ENCODE measurements around the gene SOS2. TPM values are rescaled to one million over a fixed set of nuclear protein-coding genes. Genes with fewer than 3 reads are reported as not detected.
"Not testable (repeated sequence)": the region's sequence is repeated elsewhere in the genome, so short reads cannot be mapped to it uniquely, and the experiment has no call there.

Gene SOS2
- total and polyA plus RNA-seq, 9 donors: 25.5 to 35.2 (median 31.2) TPM

- DNase-seq: no peak
- Histone ChIP-seq H3K4me1 (ENCODE audit: control insufficient read depth, insufficient read depth, low read length) (no peaks in the 10 kb centered on the region), H3K9me3 (replicated peaks; ENCODE audit: control insufficient read depth, low read depth, low read length) (no peaks in the 10 kb centered on the region), H3K27ac (ENCODE audit: low read length) (no peak overlapping the region), H3K4me3 (ENCODE audit: low read length) (no peak overlapping the region), H3K36me3 (ENCODE audit: control insufficient read depth, insufficient read depth, low read length) (no peaks in the 10 kb centered on the region), H3K27me3 (ENCODE audit: control insufficient read depth, insufficient read depth, low read length) (no peaks in the 10 kb centered on the region)
- no CpG with 5 or more reads among the region's 1 CpG for WGBS (ENCODE audit: insufficient coverage)
Measured at GRCh38 chr14:50210074-50210473, 21.3 kb downstream of the SOS2 start.

- Histone ChIP-seq H3K4me1 (ENCODE audit: control insufficient read depth, insufficient read depth, low read length) (no peaks in the 10 kb centered on the region), H3K36me3 (ENCODE audit: control insufficient read depth, insufficient read depth, low read length) (peaks cover 25% of the 10 kb centered on the region), H3K27ac (ENCODE audit: low read length) (no peak overlapping the region), H3K27me3 (ENCODE audit: control insufficient read depth, insufficient read depth, low read length) (no peaks in the 10 kb centered on the region), H3K9me3 (replicated peaks; ENCODE audit: control insufficient read depth, low read depth, low read length) (no peaks in the 10 kb centered on the region), H3K4me3 (ENCODE audit: low read length) (no peak overlapping the region)
- WGBS (ENCODE audit: insufficient coverage): no CpG with 5 or more reads among the region's 2 CpGs
- no peak for DNase-seq
Measured at GRCh38 chr14:50198499-50198898, 32.9 kb downstream of the SOS2 start.

GRCh38 chr14:50191499-50191898 is 39.9 kb downstream of the SOS2 start:
- no peaks in the 10 kb centered on the region for H3K27me3 ChIP-seq (ENCODE audit: control insufficient read depth, insufficient read depth, low read length)
- H3K4me1 ChIP-seq (ENCODE audit: control insufficient read depth, insufficient read depth, low read length): no peaks in the 10 kb centered on the region
- no peak overlapping the region for H3K27ac ChIP-seq (ENCODE audit: low read length)
- DNase-seq: no peak
- no peaks in the 10 kb centered on the region for H3K9me3 ChIP-seq (replicated peaks; ENCODE audit: control insufficient read depth, low read depth, low read length)
- no CpG with 5 or more reads among the region's 1 CpG for WGBS (ENCODE audit: insufficient coverage)
- H3K4me3 ChIP-seq (ENCODE audit: low read length): no peak overlapping the region
- peaks cover 18% of the 10 kb centered on the region for H3K36me3 ChIP-seq (ENCODE audit: control insufficient read depth, insufficient read depth, low read length)

- no peak overlapping the region for H3K4me3 ChIP-seq (ENCODE audit: low read length)
- WGBS (ENCODE audit: insufficient coverage): no CpG with 5 or more reads among the region's 1 CpG
- DNase-seq: no peak
- H3K36me3 ChIP-seq (ENCODE audit: control insufficient read depth, insufficient read depth, low read length): peaks cover 17% of the 10 kb centered on the region
- H3K27me3 ChIP-seq (ENCODE audit: control insufficient read depth, insufficient read depth, low read length): no peaks in the 10 kb centered on the region
- H3K27ac ChIP-seq (ENCODE audit: low read length): no peak overlapping the region
- H3K9me3 ChIP-seq (replicated peaks; ENCODE audit: control insufficient read depth, low read depth, low read length): no peaks in the 10 kb centered on the region
- no peaks in the 10 kb centered on the region for H3K4me1 ChIP-seq (ENCODE audit: control insufficient read depth, insufficient read depth, low read length)
Measured at GRCh38 chr14:50186107-50186506, 45.3 kb downstream of the SOS2 start.

GRCh38 chr14:50173891-50174290 is 57.5 kb downstream of the SOS2 start:
- no peak for DNase-seq
- Histone ChIP-seq H3K27me3 (ENCODE audit: control insufficient read depth, insufficient read depth, low read length) (no peaks in the 10 kb centered on the region), H3K4me3 (ENCODE audit: low read length) (no peak overlapping the region), H3K27ac (ENCODE audit: low read length) (no peak overlapping the region), H3K9me3 (replicated peaks; ENCODE audit: control insufficient read depth, low read depth, low read length) (no peaks in the 10 kb centered on the region), H3K4me1 (ENCODE audit: control insufficient read depth, insufficient read depth, low read length) (no peaks in the 10 kb centered on the region), H3K36me3 (ENCODE audit: control insufficient read depth, insufficient read depth, low read length) (peaks cover 12% of the 10 kb centered on the region)

GRCh38 chr14:50171895-50172294 is 59.5 kb downstream of the SOS2 start:
- H3K4me3 ChIP-seq (ENCODE audit: low read length): no peak overlapping the region
- no peaks in the 10 kb centered on the region for H3K27me3 ChIP-seq (ENCODE audit: control insufficient read depth, insufficient read depth, low read length)
- no peak overlapping the region for H3K27ac ChIP-seq (ENCODE audit: low read length)
- H3K36me3 ChIP-seq (ENCODE audit: control insufficient read depth, insufficient read depth, low read length): peaks cover 4% of the 10 kb centered on the region
- no peak for DNase-seq
- H3K4me1 ChIP-seq (ENCODE audit: control insufficient read depth, insufficient read depth, low read length): no peaks in the 10 kb centered on the region
- H3K9me3 ChIP-seq (replicated peaks; ENCODE audit: control insufficient read depth, low read depth, low read length): no peaks in the 10 kb centered on the region

- WGBS (ENCODE audit: insufficient coverage): 100% methylated on average over 3 of the region's 4 CpGs
- H3K9me3 ChIP-seq (replicated peaks; ENCODE audit: control insufficient read depth, low read depth, low read length); H3K36me3 ChIP-seq (ENCODE audit: control insufficient read depth, insufficient read depth, low read length); H3K4me3 ChIP-seq (ENCODE audit: low read length); DNase-seq; H3K27ac ChIP-seq (ENCODE audit: low read length); H3K4me1 ChIP-seq (ENCODE audit: control insufficient read depth, insufficient read depth, low read length); H3K27me3 ChIP-seq (ENCODE audit: control insufficient read depth, insufficient read depth, low read length): not testable (repeated sequence)
Measured at GRCh38 chr14:50167381-50167780, 64.0 kb downstream of the SOS2 start.

GRCh38 chr14:50156111-50156510 is 75.3 kb downstream of the SOS2 start:
- no peaks in the 10 kb centered on the region for H3K27me3 ChIP-seq (ENCODE audit: control insufficient read depth, insufficient read depth, low read length)
- no CpG with 5 or more reads among the region's 4 CpGs for WGBS (ENCODE audit: insufficient coverage)
- H3K9me3 ChIP-seq (replicated peaks; ENCODE audit: control insufficient read depth, low read depth, low read length): no peaks in the 10 kb centered on the region
- DNase-seq: no peak
- H3K4me1 ChIP-seq (ENCODE audit: control insufficient read depth, insufficient read depth, low read length): no peaks in the 10 kb centered on the region
- no peak overlapping the region for H3K27ac ChIP-seq (ENCODE audit: low read length)
- H3K36me3 ChIP-seq (ENCODE audit: control insufficient read depth, insufficient read depth, low read length): peaks cover 11% of the 10 kb centered on the region
- H3K4me3 ChIP-seq (ENCODE audit: low read length): no peak overlapping the region

- Histone ChIP-seq H3K36me3 (ENCODE audit: control insufficient read depth, insufficient read depth, low read length) (peaks cover 23% of the 10 kb centered on the region), H3K4me3 (ENCODE audit: low read length) (no peak overlapping the region), H3K27ac (ENCODE audit: low read length) (no peak overlapping the region), H3K4me1 (ENCODE audit: control insufficient read depth, insufficient read depth, low read length) (no peaks in the 10 kb centered on the region), H3K27me3 (ENCODE audit: control insufficient read depth, insufficient read depth, low read length) (no peaks in the 10 kb centered on the region), H3K9me3 (replicated peaks; ENCODE audit: control insufficient read depth, low read depth, low read length) (no peaks in the 10 kb centered on the region)
- 81% methylated on average over 2 of the region's 4 CpGs for WGBS (ENCODE audit: insufficient coverage)
- no peak for DNase-seq
Measured at GRCh38 chr14:50148799-50149198, 82.6 kb downstream of the SOS2 start.

GRCh38 chr14:50139192-50139591 is 92.2 kb downstream of the SOS2 start:
- no peaks in the 10 kb centered on the region for H3K27me3 ChIP-seq (ENCODE audit: control insufficient read depth, insufficient read depth, low read length)
- peaks cover 12% of the 10 kb centered on the region for H3K36me3 ChIP-seq (ENCODE audit: control insufficient read depth, insufficient read depth, low read length)
- no peak overlapping the region for H3K27ac ChIP-seq (ENCODE audit: low read length)
- no peak for DNase-seq
- whole genome bisulfite sequencing (ENCODE audit: insufficient coverage): no CpG with 5 or more reads among the region's 3 CpGs
- no peaks in the 10 kb centered on the region for H3K9me3 ChIP-seq (replicated peaks; ENCODE audit: control insufficient read depth, low read depth, low read length)
- no peak overlapping the region for H3K4me3 ChIP-seq (ENCODE audit: low read length)
- H3K4me1 ChIP-seq (ENCODE audit: control insufficient read depth, insufficient read depth, low read length): no peaks in the 10 kb centered on the region

- no peaks in the 10 kb centered on the region for H3K4me1 ChIP-seq (ENCODE audit: control insufficient read depth, insufficient read depth, low read length)
- no peak overlapping the region for H3K27ac ChIP-seq (ENCODE audit: low read length)
- no peak for DNase-seq
- H3K36me3 ChIP-seq (ENCODE audit: control insufficient read depth, insufficient read depth, low read length): peaks cover 29% of the 10 kb centered on the region
- no peaks in the 10 kb centered on the region for H3K9me3 ChIP-seq (replicated peaks; ENCODE audit: control insufficient read depth, low read depth, low read length)
- no peaks in the 10 kb centered on the region for H3K27me3 ChIP-seq (ENCODE audit: control insufficient read depth, insufficient read depth, low read length)
- H3K4me3 ChIP-seq (ENCODE audit: low read length): no peak overlapping the region
- no CpG with 5 or more reads among the region's 2 CpGs for WGBS (ENCODE audit: insufficient coverage)
Measured at GRCh38 chr14:50127802-50128201, 103.6 kb downstream of the SOS2 start.

Data from muscle of leg (tissue), 11 donors.